Caco-2 (cell line): ENCODE data around the gene PKIG. TPM values are rescaled to one million over a fixed set of nuclear protein-coding genes. Genes with fewer than 3 reads are reported as not detected.

Experiments used
- BruUV-seq: library from RNA; stranded (reverse); fragments of 400-500 nt; replicated peaks from 2 replicates; lab custom pipeline; 2021; lab: Mats Ljungman, UMichigan
- CTCF ChIA-PET: fragments of 300-600 bp; sonication (Branson Sonifier 250); formaldehyde crosslinking; loops from one replicate; lab custom pipeline; 2022; ENCODE audit warnings: antibody characterized with exemption; lab: Charles Lee
- POLR2A ChIA-PET: fragments of 300-600 bp; sonication (Branson Sonifier 250); formaldehyde crosslinking; loops from one replicate; lab custom pipeline; 2022; ENCODE audit warnings: antibody characterized with exemption; lab: Charles Lee
- DNase-seq, 2 experiments: peaks; one replicate each; pipeline versions ENCODE4 v3.0.0 to v3.0.0-alpha.2; 2020 to 2022
- H3K27me3 ChIP-seq: replicated peaks from 2 replicates; pipeline ENCODE4 v1.6.0; 2011; ENCODE audit warnings: low read length; ENCODE audit not compliant: control insufficient read depth, insufficient read depth
- H3K36me3 ChIP-seq: 2 replicates; pipeline ENCODE4 v1.5.1; 2011; ENCODE audit warnings: low read length; ENCODE audit not compliant: control insufficient read depth, insufficient read depth
- H3K4me1 ChIP-seq: fragments of 250-450 bp; sonication (Bioruptor Pico); 2 replicates; pipeline ENCODE4 v1.5.1; 2020; ENCODE audit warnings: mild to moderate bottlenecking
- H3K4me3 ChIP-seq: 2 replicates; pipeline ENCODE4 v1.5.1; 2011; ENCODE audit warnings: low read depth, mild to moderate bottlenecking, control low read depth, low read length
- H3K9me3 ChIP-seq: fragments of 250-450 bp; sonication (Bioruptor Pico); 2 replicates; pipeline ENCODE4 v1.5.1; 2020; ENCODE audit warnings: mild to moderate bottlenecking, moderate library complexity
- H3K27ac Mint-ChIP-seq: one replicate; pipeline ENCODE4 v1.8.0; 2022; ENCODE audit warnings: mixed read lengths; ENCODE audit not compliant: unreplicated experiment
- H3K27me3 Mint-ChIP-seq: one replicate; pipeline ENCODE4 v1.8.0; 2022; ENCODE audit warnings: mixed read lengths; ENCODE audit not compliant: insufficient read depth, unreplicated experiment
- H3K36me3 Mint-ChIP-seq: one replicate; pipeline ENCODE4 v1.8.0; 2022; ENCODE audit warnings: mild to moderate bottlenecking, mixed read lengths; ENCODE audit not compliant: insufficient read depth, unreplicated experiment
- H3K4me1 Mint-ChIP-seq: one replicate; pipeline ENCODE4 v1.8.0; 2022; ENCODE audit warnings: low read depth, mixed read lengths; ENCODE audit not compliant: unreplicated experiment
- H3K4me3 Mint-ChIP-seq: one replicate; pipeline ENCODE4 v1.8.0; 2022; ENCODE audit warnings: mild to moderate bottlenecking, moderate library complexity, mixed read lengths; ENCODE audit not compliant: unreplicated experiment
- H3K9me3 Mint-ChIP-seq: one replicate; pipeline ENCODE4 v1.8.0; 2022; ENCODE audit warnings: mixed read lengths; ENCODE audit not compliant: unreplicated experiment
- intact Hi-C: fragments of 100-400 bp; cut with micrococcal nuclease; formaldehyde crosslinking; loops from one replicate; pipeline ENCODE4 v1.10.0; 2022; ENCODE audit not compliant: unreplicated experiment
- total RNA-seq: library from RNA; stranded (reverse); gene quantifications from 2 replicates; pipeline ENCODE4 v1.2.3, GENCODE V29; 2022
- TF ChIP-seq, protein P1 (sequence below), 2 experiments: fragments of 200-600 bp in 1 of 2; IDR thresholded peaks; 1 replicate in 1 of 2; 2 replicates in 1 of 2; pipeline versions ENCODE4 v1.5.1 to v1.8.0; 2011 to 2022; ENCODE audit warnings: antibody characterized with exemption in 1 of 2, control low read depth in 1 of 2, inconsistent platforms in 1 of 2, low read depth in 1 of 2, low read length in 1 of 2, mild to moderate bottlenecking in 1 of 2, moderate library complexity in 1 of 2; ENCODE audit not compliant: insufficient read depth in 1 of 2, severe bottlenecking in 1 of 2, unreplicated experiment in 1 of 2

PKIG gene
- total RNA-seq, 1 experiment from 2014 or later = 25.9 TPM

DNA sequence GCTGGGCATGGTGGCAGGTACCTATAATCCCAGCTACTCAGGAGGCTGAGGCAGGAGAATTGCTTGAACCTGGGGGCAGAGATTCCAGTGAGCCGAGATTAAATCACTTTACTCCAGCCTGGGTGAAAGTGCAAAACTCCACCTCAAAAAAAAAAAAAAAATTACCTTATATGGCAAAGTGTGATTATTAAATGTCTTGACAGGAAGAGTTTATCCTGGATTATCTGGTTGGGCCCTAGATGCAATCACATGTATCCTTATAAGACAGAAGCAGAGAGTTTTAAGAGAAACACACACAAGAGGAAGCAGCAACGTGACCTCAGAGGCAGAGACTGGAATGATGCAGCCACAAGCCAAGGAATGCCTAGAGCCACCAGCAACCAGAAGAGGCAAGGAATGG lies 58.1 kb downstream of the PKIG start:
- intact Hi-C loops = no loop called here
- no TSS peak for BruUV-seq
- no peak for DNase-seq
- H3K4me1 ChIP-seq = peaks cover 20% of the 10 kb centered on the region
- no peaks in the 10 kb centered on the region for H3K27me3 Mint-ChIP-seq
- H3K4me3 Mint-ChIP-seq = no peak overlapping the region
- TF ChIP-seq, protein P1, sequence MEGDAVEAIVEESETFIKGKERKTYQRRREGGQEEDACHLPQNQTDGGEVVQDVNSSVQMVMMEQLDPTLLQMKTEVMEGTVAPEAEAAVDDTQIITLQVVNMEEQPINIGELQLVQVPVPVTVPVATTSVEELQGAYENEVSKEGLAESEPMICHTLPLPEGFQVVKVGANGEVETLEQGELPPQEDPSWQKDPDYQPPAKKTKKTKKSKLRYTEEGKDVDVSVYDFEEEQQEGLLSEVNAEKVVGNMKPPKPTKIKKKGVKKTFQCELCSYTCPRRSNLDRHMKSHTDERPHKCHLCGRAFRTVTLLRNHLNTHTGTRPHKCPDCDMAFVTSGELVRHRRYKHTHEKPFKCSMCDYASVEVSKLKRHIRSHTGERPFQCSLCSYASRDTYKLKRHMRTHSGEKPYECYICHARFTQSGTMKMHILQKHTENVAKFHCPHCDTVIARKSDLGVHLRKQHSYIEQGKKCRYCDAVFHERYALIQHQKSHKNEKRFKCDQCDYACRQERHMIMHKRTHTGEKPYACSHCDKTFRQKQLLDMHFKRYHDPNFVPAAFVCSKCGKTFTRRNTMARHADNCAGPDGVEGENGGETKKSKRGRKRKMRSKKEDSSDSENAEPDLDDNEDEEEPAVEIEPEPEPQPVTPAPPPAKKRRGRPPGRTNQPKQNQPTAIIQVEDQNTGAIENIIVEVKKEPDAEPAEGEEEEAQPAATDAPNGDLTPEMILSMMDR (IDR thresholded peaks at IDR 0.05; ENCODE audit: insufficient read depth in 1 of 2, low read depth in 1 of 2, low read length in 1 of 2, severe bottlenecking in 1 of 2, unreplicated experiment in 1 of 2) = no peak
- H3K4me3 ChIP-seq = no peak overlapping the region
- H3K9me3 ChIP-seq = 0 out of 2 replicates have a peak, but pooled peaks cover 3% of the 10 kb centered on the region
- H3K27ac Mint-ChIP-seq = peak overlapping the region; percentile 1
- no peaks in the 10 kb centered on the region for H3K36me3 Mint-ChIP-seq
- POLR2A ChIA-PET = no interaction called here
- CTCF ChIA-PET = no interaction called here
- no peaks in the 10 kb centered on the region for H3K9me3 Mint-ChIP-seq
- H3K27me3 ChIP-seq = no peaks in the 10 kb centered on the region
- H3K4me1 Mint-ChIP-seq = peaks cover 24% of the 10 kb centered on the region
- no peaks in the 10 kb centered on the region for H3K36me3 ChIP-seq

DNA sequence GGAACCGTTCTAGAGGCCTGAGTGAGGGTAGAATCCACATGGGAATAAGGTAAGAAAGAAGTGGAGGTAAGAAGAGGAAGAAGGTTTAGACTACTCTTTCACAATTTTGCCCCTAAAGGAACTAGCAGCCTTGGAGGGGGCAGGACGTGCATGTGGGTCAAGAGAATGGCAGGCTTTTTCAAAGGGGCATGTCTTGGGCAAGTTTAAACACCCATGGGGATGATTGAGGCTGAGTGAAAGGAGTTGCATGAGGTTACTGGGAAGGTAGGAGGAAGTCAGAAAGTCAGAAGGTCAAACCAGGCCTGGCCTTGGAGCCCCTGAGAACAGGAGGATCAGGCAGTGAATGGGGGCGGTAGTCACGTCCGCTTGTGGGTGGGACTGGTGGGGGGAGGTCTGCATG lies 58.9 kb downstream of the PKIG start:
- Mint-ChIP-seq H3K27me3 (no peaks in the 10 kb centered on the region), H3K36me3 (no peaks in the 10 kb centered on the region), H3K27ac (peak overlapping the region; percentile 1), H3K9me3 (no peaks in the 10 kb centered on the region), H3K4me1 (peaks cover 24% of the 10 kb centered on the region), H3K4me3 (no peak overlapping the region)
- DNase-seq = no peak
- TF ChIP-seq, protein P1 (IDR thresholded peaks at IDR 0.05; ENCODE audit: insufficient read depth in 1 of 2, low read depth in 1 of 2, low read length in 1 of 2, severe bottlenecking in 1 of 2, unreplicated experiment in 1 of 2) = no peak
- Histone ChIP-seq H3K4me3 (no peak overlapping the region), H3K27me3 (no peaks in the 10 kb centered on the region), H3K4me1 (peaks cover 20% of the 10 kb centered on the region), H3K36me3 (no peaks in the 10 kb centered on the region), H3K9me3 (0 out of 2 replicates have a peak, but pooled peaks cover 3% of the 10 kb centered on the region)
- intact Hi-C loops = no loop called here
- ChIA-PET CTCF (interaction anchor here (1.4 kb wide), 1 partner anchor 42 kb away, joined by 5 read pairs; no protein-coding TSS in a partner anchor), POLR2A (no interaction called here)
- BruUV-seq = no TSS peak

DNA sequence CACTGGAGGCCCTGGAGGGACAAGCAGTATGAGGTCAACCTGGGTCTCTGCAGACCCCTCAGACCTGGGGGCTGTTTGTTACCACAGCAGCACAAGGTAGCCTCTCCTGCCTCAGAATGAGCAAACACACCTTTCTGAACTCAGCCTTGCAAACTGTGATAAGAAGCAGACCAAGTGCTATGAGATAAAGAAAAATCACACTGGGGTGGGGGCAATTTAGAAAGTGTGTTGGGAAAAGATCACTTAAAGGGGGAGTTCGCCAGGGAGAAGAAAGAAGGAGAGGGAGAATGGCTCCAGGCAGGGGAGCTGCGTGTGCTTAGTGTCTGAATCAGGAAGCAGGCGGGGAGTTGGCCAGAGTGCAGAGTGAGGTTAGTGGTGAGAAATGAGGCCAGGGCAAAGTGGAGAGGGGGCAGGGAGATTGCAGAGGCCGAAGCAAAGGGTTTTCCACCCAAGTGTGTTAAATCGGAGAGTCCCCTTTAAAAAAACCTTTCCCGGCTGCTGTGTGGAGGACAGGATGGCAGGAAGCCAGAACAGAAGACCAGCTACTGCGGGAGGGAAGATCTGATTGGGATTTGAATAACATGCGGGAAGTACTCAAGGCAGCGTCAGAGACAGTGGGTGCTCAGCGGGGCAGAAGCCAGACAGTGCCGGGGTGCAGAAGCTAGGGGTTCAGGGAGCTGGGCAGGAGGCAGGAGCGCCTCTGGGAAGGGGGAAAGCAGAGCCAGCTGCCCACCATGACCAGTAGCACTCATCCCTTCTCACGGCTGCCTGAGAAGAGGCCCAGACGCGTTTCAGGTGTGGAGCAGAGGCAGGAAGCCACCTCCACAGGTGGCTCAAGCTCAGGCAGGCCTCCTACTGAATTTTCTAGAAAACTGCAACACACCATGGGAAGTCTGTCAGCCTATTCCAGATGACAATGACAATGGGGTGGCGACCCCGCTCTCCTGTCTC lies 60.1 kb downstream of the PKIG start:
- H3K36me3 ChIP-seq = no peaks in the 10 kb centered on the region
- Mint-ChIP-seq H3K4me1 (peaks cover 24% of the 10 kb centered on the region), H3K9me3 (no peaks in the 10 kb centered on the region), H3K27me3 (no peaks in the 10 kb centered on the region), H3K27ac (peak overlapping the region; percentile 68), H3K36me3 (no peaks in the 10 kb centered on the region), H3K4me3 (peak overlapping the region; percentile 1)
- ChIA-PET CTCF (interaction anchor here (0.7 to 1.6 kb wide), 5 partner anchors 8 to 171 kb away, joined by 3 to 5 read pairs (median 4); no protein-coding TSS in a partner anchor), POLR2A (interaction anchor here (0.6 kb wide), 2 partner anchors 83 to 111 kb away, joined by 3 read pairs; no protein-coding TSS in a partner anchor)
- 0 out of 2 replicates have a peak, but pooled peaks cover 3% of the 10 kb centered on the region for H3K9me3 ChIP-seq
- peak; percentile 53 to 75 for DNase-seq
- intact Hi-C loops = no loop called here
- peaks cover 20% of the 10 kb centered on the region for H3K4me1 ChIP-seq
- no peak overlapping the region for H3K4me3 ChIP-seq
- BruUV-seq = no TSS peak
- no peaks in the 10 kb centered on the region for H3K27me3 ChIP-seq
- TF ChIP-seq, protein P1 (IDR thresholded peaks at IDR 0.05; ENCODE audit: insufficient read depth in 1 of 2, low read depth in 1 of 2, low read length in 1 of 2, severe bottlenecking in 1 of 2, unreplicated experiment in 1 of 2) = peak in 1 of 2 experiments; percentile 25
